Measurements from ENCODE around the gene ELMOD3. TPM values are rescaled to one million over a fixed set of nuclear protein-coding genes. Genes with fewer than 3 reads are reported as not detected.

ELMOD3 gene
- total and polyA plus RNA-seq, 9 of the 15 experiments (the other 6 are each of a cell fraction or from before 2014, with no cell fraction given) = 2.7 to 18.7 (median 11.6) TPM

GRCh38 chr2:85420536-85421259, 66.1 kb downstream of the ELMOD3 start (continued):
- TF ChIP-seq CHAMP1 (IDR thresholded peaks at IDR 0.05) (no peak), HINFP (tag; conservative IDR thresholded peaks at IDR 0.05; ENCODE audit: low read depth) (0 out of 2 replicates have a peak, but pooled peaks have one; percentile 72), SMAD4 (CRISPR knock-in tag; conservative IDR thresholded peaks at IDR 0.05) (peak; percentile 89; the same call in 1 of the 2 replicates), SIN3B (IDR thresholded peaks at IDR 0.05; ENCODE audit: low read depth) (no peak), RBM17 (IDR thresholded peaks at IDR 0.05; ENCODE audit: borderline replicate concordance, low read depth, low read length) (no peak), IRF2 (CRISPR knock-in tag; IDR thresholded peaks at IDR 0.05) (no peak), NFIX (CRISPR knock-in tag; IDR thresholded peaks at IDR 0.05; ENCODE audit: low read depth) (no peak), ZBTB8A (IDR thresholded peaks at IDR 0.05; ENCODE audit: partially characterized antibody) (no peak), ARID3B (CRISPR knock-in tag; IDR thresholded peaks at IDR 0.05; ENCODE audit: borderline replicate concordance) (peak; percentile 74; the same call in 1 of the 2 replicates), COPS2 (conservative IDR thresholded peaks at IDR 0.05) (no peak), ZNF407 (IDR thresholded peaks at IDR 0.05; ENCODE audit: low read depth) (no peak), TOE1 (IDR thresholded peaks at IDR 0.05; ENCODE audit: borderline replicate concordance) (no peak; the same call in 1 of the 2 replicates), TOE1 (CRISPR knock-in tag; IDR thresholded peaks at IDR 0.05; ENCODE audit: borderline replicate concordance, low read depth) (no peak)

All from K562 (cell line).